HUES48 (cell line): ENCODE data around the gene SARM1.
A peak's percentile ranks its signal among the peaks of the same experiment; 100 is the strongest.

Experiments
- H3K27ac ChIP-seq: one replicate; pipeline ENCODE4 v1.7.0; 2013; ENCODE audit warnings: low read depth, low read length, inconsistent platforms
- H3K27me3 ChIP-seq: 2 replicates; pipeline ENCODE4 v1.6.1; 2013; ENCODE audit warnings: mild to moderate bottlenecking, low read length; ENCODE audit not compliant: control insufficient read depth, insufficient read depth
- H3K36me3 ChIP-seq: 2 replicates; pipeline ENCODE4 v1.6.1; 2013; ENCODE audit warnings: low read length; ENCODE audit not compliant: control insufficient read depth, insufficient read depth
- H3K4me1 ChIP-seq: 2 replicates; pipeline ENCODE4 v1.6.1; 2013; ENCODE audit warnings: mild to moderate bottlenecking, low read length; ENCODE audit not compliant: control insufficient read depth, insufficient read depth
- H3K4me3 ChIP-seq: 2 replicates; pipeline ENCODE4 v1.5.1; 2013; ENCODE audit warnings: mild to moderate bottlenecking, low read depth, low read length
- H3K9ac ChIP-seq: 2 replicates; pipeline ENCODE4 v1.6.1; 2013; ENCODE audit warnings: mild to moderate bottlenecking, low read depth, low read length, moderate library complexity
- H3K9me3 ChIP-seq: 2 replicates; pipeline ENCODE4 v1.6.1; 2013; ENCODE audit warnings: low read length; ENCODE audit not compliant: control insufficient read depth, insufficient read depth

Gene SARM1

DNA sequence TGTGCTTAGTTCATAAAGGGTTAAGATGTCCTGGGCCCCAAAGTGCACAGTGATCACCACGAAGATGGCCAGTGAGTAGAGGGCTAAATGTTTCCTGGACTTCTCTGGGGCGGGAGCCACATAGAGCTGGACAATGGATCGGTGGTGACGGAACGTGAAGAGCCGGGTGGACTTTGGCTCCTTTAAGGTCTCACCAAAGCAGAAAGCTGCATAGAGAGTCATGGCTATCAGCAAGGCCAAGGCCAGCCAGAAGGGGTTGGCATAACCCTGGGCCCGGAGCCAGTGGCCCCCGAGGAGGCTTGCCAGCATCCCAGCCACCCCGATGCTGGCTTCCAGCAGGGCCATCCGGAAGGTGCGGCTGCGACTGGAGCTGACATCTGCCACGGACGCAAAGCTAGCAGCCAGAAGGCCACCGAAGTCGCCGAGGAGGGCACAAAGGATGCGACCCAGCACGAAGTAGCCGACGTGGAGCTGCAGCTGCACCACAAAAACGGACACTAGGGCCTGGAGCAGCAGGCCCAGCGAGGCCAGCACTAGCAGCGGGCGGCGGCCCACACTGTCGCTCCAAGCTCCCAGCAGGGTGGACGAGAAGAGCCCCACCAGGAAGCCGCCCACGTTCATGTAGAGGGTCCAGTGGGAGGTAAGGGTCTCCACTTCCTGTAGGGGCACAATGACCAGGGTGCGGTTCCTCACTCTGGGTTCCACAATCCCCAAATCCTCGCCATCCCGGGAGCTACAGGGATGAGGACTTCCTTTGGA lies 33.5 kb downstream of the SARM1 start:
- H3K27ac ChIP-seq: peak overlapping the region; percentile 74

DNA sequence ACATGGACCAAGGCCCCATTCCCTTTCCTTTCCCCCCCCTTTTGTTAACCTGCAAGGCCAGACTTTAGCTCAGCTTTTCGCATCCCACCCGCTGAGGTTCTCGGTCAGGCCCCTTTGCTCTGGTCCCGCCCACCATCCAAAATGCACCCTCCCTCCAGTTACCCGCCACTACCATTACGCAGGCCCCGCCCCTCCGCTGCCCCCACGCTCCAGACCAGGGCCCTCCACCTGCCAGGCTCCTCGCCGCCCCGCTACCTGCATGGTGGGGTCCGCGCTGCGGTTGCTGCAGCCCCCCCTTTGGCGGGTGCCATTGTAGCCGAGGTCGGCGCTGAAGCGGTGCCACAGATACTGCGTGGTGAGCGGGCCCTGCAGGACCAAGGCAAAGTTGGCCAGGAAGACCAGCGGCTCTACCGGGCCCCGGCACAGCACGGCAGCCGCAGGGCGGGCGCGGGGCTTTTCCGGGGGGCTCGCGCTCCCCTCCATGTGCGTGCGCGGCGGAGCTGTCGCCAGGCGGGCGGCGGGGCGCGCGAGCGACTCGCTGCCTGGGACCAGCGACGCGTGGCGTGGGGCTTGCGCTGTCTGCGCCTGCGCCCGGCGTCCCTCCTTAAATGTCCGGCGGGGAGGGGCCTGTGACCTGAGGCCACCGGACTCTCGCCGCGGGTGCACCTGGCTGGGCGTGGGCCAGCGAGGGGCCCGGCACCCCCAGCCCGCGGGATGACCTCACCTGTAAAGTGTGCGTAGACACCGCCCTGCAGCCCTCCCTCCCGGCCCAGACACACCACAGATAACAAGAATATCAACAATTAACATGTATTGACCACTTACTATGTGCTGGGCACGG lies 34.4 kb downstream of the SARM1 start, which contains the start of gene SLC46A1:
Gene SLC46A1 (minus strand): TSS at position 581 of the 841 bp plus-strand sequence. CDS start 98 bp downstream, at position 483.
- Histone ChIP-seq H3K27ac (peak within 1 kb of the TSS; percentile 79), H3K4me1 (peaks cover 65% of the 10 kb centered on the region), H3K27me3 (peaks cover 35% of the 10 kb centered on the region), H3K4me3 (peak within 1 kb of the TSS; percentile 70), H3K9ac (peak within 1 kb of the TSS; percentile 39; the same call in 1 of the 2 replicates), H3K36me3 (no peaks in the 10 kb centered on the region), H3K9me3 (no peaks in the 10 kb centered on the region)

More for the DNA sequence above, 33.5 kb downstream of the SARM1 start:
- H3K36me3 ChIP-seq: no peaks in the 10 kb centered on the region
- peaks cover 63% of the 10 kb centered on the region for H3K4me1 ChIP-seq
- H3K27me3 ChIP-seq: peaks cover 39% of the 10 kb centered on the region
- no peak overlapping the region for H3K9ac ChIP-seq
- no peaks in the 10 kb centered on the region for H3K9me3 ChIP-seq
- H3K4me3 ChIP-seq: peak overlapping the region; percentile 70

DNA sequence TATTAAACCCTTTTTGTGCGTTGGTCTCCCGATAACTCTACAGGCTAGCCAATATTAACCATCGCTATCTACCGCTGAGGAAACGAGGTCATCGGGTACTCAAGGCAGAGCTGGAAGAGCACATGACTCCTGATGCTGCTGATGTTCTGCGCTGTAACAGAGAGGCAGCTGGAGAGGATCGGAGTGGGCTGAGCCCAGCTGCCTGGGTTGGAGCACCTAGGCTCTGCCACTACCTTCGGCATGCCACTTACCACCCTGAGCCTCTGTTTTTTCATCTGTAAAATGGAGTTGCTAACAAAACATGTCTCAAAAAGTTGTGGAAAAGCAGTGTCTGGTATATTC lies 35.0 kb downstream of the SARM1 start:
- no peaks in the 10 kb centered on the region for H3K36me3 ChIP-seq
- peaks cover 71% of the 10 kb centered on the region for H3K4me1 ChIP-seq
- peak overlapping the region; percentile 74 for H3K27ac ChIP-seq
- no peaks in the 10 kb centered on the region for H3K9me3 ChIP-seq
- peak overlapping the region; percentile 70 for H3K4me3 ChIP-seq
- no peak overlapping the region for H3K9ac ChIP-seq
- peaks cover 31% of the 10 kb centered on the region for H3K27me3 ChIP-seq

DNA sequence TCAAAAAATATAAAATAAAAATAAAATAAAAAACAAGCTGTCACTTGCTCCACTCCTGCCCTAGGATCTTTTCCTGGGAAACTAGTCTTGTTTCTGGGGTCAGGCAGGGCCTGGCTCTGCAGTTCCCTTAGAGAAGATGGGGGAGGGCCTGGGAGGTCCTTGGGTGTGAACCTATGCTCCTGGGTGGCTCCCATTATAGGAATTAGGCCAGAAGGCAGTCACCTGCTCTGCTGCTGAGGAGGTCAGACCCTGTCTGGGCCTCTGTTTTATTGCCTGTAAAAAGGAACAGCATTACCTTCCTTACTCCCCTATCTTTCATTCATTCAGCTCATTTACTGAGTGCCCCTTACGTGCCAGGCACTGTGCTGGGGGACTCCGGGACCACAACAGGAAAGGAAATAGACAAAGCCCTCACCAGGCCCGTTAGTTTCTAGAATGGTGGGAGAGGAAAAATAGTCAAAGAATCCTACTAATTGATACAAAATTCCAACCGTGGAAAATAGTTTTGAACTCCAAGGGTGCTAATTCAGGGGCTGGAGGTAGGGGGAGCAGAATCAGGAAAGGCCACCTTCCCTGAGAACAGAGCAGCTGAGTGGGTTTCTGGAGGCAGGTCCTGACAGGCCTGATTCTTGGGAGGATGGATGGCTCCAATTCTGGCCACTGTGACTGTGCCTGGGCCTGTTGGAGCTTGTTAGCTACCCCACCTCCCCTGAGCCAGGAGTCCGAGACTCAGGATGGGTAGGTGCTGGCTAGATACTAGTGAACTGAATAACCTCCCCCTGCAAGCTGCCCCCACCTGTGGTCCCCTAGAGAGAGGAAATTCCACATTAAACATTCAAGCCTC lies 35.9 kb downstream of the SARM1 start:
- H3K36me3 ChIP-seq: no peaks in the 10 kb centered on the region
- no peaks in the 10 kb centered on the region for H3K9me3 ChIP-seq
- peaks cover 72% of the 10 kb centered on the region for H3K4me1 ChIP-seq
- H3K27ac ChIP-seq: peak overlapping the region; percentile 79
- no peak overlapping the region for H3K4me3 ChIP-seq
- H3K27me3 ChIP-seq: peaks cover 31% of the 10 kb centered on the region
- no peak overlapping the region for H3K9ac ChIP-seq

DNA sequence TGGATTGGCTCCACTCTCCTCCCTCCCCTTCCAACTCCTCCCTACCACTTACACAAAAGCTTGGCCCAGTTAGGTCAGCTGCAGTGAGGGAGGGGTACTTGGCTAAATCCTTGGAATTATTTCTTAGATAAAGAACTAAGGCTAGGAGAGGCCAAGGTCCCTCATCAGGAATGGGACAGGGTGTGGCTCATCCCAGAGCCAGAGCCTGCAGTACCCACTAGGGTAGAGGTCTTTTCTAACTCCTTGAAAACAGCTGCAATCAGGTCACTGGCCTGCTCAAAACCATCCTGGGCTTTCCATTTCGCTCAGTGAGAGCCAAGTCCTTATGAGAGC lies 36.4 kb downstream of the SARM1 start:
- Histone ChIP-seq H3K4me3 (peak overlapping the region; percentile 19; the same call in 1 of the 2 replicates), H3K9me3 (no peaks in the 10 kb centered on the region), H3K27ac (peak overlapping the region; percentile 79), H3K9ac (0 out of 2 replicates have a peak overlapping the region, but pooled peaks have one; percentile 12), H3K27me3 (peaks cover 27% of the 10 kb centered on the region), H3K4me1 (peaks cover 69% of the 10 kb centered on the region), H3K36me3 (no peaks in the 10 kb centered on the region)

DNA sequence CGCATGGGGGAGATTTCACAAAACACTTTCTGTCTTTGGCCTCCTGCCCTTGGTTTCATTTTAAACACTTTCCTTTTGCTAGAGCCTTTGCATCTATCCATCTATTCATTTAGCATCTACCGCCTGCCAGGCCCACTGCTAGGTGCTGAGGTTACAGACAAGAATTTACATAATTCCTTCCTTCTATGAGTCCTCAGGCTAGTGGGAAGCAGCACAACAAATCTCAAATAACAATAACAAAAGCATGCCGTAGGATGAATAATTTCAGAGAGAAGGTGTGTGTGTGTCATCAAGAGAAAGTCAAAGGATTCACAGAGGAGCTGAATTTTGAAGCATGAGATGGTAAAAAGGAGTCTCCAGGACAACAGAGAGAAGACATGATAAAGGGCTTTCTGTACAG lies 40.6 kb downstream of the SARM1 start:
- H3K27ac ChIP-seq: peak overlapping the region; percentile 87
- no peak overlapping the region for H3K9ac ChIP-seq
- H3K36me3 ChIP-seq: no peaks in the 10 kb centered on the region
- H3K4me3 ChIP-seq: no peak overlapping the region
- H3K27me3 ChIP-seq: peaks cover 31% of the 10 kb centered on the region
- H3K4me1 ChIP-seq: peaks cover 36% of the 10 kb centered on the region
- no peaks in the 10 kb centered on the region for H3K9me3 ChIP-seq

DNA sequence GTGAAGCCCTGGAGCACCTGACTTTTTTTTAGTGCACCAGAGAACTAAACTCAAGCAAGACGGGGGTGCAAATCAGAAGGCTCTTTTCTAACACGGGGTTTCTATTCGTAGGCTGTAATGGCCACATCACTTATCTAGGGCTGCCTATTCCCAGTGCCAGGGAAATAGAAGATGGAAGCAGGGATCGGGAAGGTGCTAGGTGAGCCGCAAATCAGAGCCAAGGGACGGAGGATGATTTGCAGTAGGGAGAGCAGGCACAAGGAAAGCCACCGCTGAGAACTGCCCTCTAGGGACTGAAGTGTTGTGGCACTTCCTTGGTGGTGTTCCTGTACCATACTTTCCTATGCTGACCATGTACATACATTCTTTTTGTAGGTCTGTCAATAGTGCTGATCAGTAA lies 42.3 kb downstream of the SARM1 start:
- Histone ChIP-seq H3K27ac (no peak overlapping the region), H3K4me3 (no peak overlapping the region), H3K27me3 (peaks cover 37% of the 10 kb centered on the region), H3K36me3 (no peaks in the 10 kb centered on the region), H3K9me3 (no peaks in the 10 kb centered on the region), H3K4me1 (peaks cover 20% of the 10 kb centered on the region), H3K9ac (no peak overlapping the region)

DNA sequence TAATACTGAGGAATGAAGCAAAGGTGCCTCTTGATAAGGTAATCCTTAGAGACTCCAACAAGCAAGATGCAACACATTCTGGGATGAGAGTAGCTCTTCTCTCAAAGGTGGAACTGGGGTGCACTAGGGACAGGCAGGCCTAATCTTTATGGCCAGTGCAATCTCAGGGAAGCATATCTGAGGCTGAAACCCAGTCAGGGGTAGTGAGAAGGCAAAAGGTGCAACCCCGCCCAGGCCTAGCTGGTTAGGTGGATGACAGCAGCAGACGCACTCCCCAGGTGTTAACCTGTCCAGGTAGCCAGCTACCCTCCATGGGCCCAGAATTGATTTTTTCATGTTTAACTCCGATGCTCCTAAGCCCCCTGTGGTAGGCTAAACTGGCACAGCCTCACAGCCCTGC lies 44.4 kb downstream of the SARM1 start:
- Histone ChIP-seq H3K4me1 (peaks cover 17% of the 10 kb centered on the region), H3K9ac (no peak overlapping the region)

DNA sequence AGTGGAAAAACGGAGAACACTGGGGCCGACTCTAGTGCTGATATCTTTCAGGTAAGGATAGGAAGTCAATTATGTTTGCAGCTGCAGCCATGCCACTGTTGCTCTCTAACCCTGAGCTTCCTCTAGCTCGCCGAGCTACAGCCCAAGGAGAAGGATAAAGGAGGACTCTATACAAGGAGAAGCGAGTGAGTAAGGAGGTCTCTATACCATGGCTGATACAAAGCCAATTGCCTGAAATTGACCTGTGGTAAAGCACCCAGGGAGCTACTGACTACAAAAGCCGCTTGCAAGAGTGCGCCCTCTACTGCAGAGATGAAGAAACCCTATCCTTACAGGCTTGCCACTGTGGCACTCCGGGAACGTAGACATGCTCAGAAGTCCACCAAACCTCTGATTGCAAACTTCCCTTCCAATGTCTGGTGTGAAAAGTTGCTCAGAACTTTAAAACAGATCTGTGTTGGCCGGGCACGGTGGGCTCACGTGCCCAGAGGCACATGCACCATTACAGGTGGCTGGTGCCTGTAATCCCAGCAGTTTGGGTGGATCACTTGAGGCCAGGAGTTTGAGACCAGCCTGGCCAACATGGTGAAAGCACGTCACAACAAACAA lies 45.3 kb downstream of the SARM1 start:
- Histone ChIP-seq H3K4me3 (no peak overlapping the region), H3K36me3 (no peaks in the 10 kb centered on the region), H3K27me3 (peaks cover 32% of the 10 kb centered on the region), H3K27ac (no peak overlapping the region), H3K9ac (no peak overlapping the region), H3K9me3 (no peaks in the 10 kb centered on the region), H3K4me1 (peaks cover 8% of the 10 kb centered on the region)

More for the DNA sequence above, 44.4 kb downstream of the SARM1 start:
- Histone ChIP-seq H3K9me3 (no peaks in the 10 kb centered on the region), H3K36me3 (no peaks in the 10 kb centered on the region), H3K27ac (no peak overlapping the region), H3K4me3 (no peak overlapping the region), H3K27me3 (peaks cover 37% of the 10 kb centered on the region)

DNA sequence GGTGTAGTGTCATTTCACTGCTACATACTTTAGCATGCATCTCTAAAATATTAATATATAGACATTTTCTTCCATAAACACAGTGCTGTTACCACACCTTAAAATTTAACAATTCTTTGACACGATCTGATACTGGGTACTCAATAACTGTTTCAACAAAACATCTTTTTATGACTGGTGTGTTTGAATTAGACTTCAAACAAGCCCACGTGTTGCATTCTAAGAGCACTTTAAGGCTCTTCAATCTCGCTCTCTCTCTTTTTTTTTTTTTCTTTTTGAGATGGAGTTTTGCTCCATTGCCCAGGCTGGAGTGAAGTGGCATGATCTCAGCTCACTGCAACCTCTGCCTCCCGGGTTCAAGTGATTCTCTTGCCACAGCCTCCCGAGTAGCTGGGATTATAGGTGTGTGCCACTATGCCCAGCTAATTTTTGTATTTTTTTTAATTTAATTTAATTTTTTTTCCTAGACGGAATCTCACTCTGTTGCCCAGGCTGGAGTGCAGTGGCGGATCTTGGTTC lies 50.4 kb downstream of the SARM1 start:
- H3K27ac ChIP-seq: no peak overlapping the region
- no peak overlapping the region for H3K4me3 ChIP-seq
- H3K36me3 ChIP-seq: no peaks in the 10 kb centered on the region
- no peak overlapping the region for H3K9ac ChIP-seq
- peaks cover 8% of the 10 kb centered on the region for H3K27me3 ChIP-seq
- H3K4me1 ChIP-seq: no peaks in the 10 kb centered on the region
- H3K9me3 ChIP-seq: no peaks in the 10 kb centered on the region
